Tibial artery (tissue), 4 donors: ENCODE measurements around the gene MT1A.

Experiments used
- DNase-seq, 2 donors: peaks; one replicate each; pipeline ENCODE4 v3.0.0-alpha.2; 2019
- H3K27ac ChIP-seq, 2 donors: fragments of 200-600 bp; sonication (generic) in 1 of 2; 1 replicate in 1 of 2; 2 replicates in 1 of 2; pipeline ENCODE4 v1.5.1; 2018 to 2019; ENCODE audit warnings: mild to moderate bottlenecking in 1 of 2
- H3K27me3 ChIP-seq, 2 donors: fragments of 200-600 bp; sonication (generic) in 1 of 2; one replicate each; pipeline versions ENCODE4 v1.5.1 to v1.6.0; 2016 to 2019
- H3K36me3 ChIP-seq, 3 donors: fragments of 200-600 bp; sonication (generic) in 2 of 3; one replicate each; pipeline ENCODE4 v1.5.1; 2016 to 2019; ENCODE audit warnings: mild to moderate bottlenecking in 2 of 3
- H3K4me1 ChIP-seq, 4 donors: fragments of 200-600 bp; sonication (generic) in 2 of 4; 1 replicate in 3 of 4; 2 replicates in 1 of 4; pipeline ENCODE4 v1.5.1; 2016 to 2019
- H3K4me3 ChIP-seq, 2 donors: fragments of 200-600 bp; sonication (generic) in 1 of 2; 1 replicate in 1 of 2; 2 replicates in 1 of 2; pipeline ENCODE4 v1.5.1; 2018 to 2019; ENCODE audit warnings: mild to moderate bottlenecking in 2 of 2
- H3K9me3 ChIP-seq, 3 donors: fragments of 200-600 bp; sonication (generic) in 1 of 3; one replicate each; pipeline ENCODE4 v1.5.1; 2016 to 2019
- intact Hi-C: fragments of 100-400 bp; cut with DNase I; formaldehyde crosslinking; loops from one replicate; pipeline ENCODE4 v1.15.0; 2023; ENCODE audit warnings: low total_unique reads
- TF ChIP-seq, protein P1 (sequence below), 2 experiments: fragments of 200-600 bp in 1 of 2; fragments of 450-650 bp in 1 of 2; IDR thresholded peaks; one replicate each; pipeline ENCODE4 v1.5.1; 2017 to 2019; ENCODE audit warnings: antibody characterized with exemption in 2 of 2, mild to moderate bottlenecking in 1 of 2, moderate library complexity in 1 of 2

MT1A gene

DNA sequence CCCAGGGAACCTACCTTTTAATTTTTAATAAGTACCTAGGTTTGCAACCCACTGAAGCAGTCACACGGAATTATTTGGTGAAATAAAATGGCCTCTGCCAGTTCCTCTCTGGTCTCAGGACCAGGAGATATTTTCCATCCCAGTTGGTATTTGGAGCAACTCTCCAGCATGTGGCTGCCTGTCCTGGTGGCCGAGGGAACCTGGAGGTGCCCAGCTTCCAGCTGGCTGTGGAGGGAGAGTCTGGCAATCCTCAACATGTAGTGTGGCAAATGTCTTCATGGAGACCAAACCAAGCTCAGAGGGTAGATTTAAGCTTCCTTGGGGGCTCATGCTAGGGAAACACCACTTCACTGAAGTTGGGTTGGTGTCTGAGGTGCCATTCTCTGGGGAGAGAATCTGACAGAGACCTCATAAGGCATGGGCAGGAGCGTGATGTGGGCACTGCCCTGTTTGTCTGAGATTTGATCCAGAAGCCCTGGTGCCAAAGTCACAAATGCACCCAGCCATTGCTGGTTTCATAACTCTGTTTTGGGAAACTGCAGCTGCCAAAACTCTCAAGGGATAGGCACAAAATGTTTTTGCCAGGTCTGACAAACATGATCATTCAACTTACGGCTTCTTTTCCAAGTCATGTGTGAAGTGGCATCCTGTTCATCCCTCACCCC is 46.6 kb downstream of the MT1A start:
- Histone ChIP-seq H3K9me3 (peaks cover 0 to 10% (median 0%) of the 10 kb centered on the region in 3 donors), H3K36me3 (peaks cover 6 to 25% (median 14%) of the 10 kb centered on the region in 3 donors), H3K27me3 (no peaks in the 10 kb centered on the region), H3K27ac (peak overlapping the region; percentile 87 to 88), H3K4me1 (peaks cover 0 to 39% (median 10%) of the 10 kb centered on the region in 4 donors), H3K4me3 (peak overlapping the region; percentile 80 to 82)
- DNase-seq, result peak; percentile 57 to 84
- intact Hi-C loops, result loop anchor here (5.0 kb wide), 1 partner anchor 78 kb away; the partner anchor contains the start of gene MT2A
- TF ChIP-seq, protein P1, sequence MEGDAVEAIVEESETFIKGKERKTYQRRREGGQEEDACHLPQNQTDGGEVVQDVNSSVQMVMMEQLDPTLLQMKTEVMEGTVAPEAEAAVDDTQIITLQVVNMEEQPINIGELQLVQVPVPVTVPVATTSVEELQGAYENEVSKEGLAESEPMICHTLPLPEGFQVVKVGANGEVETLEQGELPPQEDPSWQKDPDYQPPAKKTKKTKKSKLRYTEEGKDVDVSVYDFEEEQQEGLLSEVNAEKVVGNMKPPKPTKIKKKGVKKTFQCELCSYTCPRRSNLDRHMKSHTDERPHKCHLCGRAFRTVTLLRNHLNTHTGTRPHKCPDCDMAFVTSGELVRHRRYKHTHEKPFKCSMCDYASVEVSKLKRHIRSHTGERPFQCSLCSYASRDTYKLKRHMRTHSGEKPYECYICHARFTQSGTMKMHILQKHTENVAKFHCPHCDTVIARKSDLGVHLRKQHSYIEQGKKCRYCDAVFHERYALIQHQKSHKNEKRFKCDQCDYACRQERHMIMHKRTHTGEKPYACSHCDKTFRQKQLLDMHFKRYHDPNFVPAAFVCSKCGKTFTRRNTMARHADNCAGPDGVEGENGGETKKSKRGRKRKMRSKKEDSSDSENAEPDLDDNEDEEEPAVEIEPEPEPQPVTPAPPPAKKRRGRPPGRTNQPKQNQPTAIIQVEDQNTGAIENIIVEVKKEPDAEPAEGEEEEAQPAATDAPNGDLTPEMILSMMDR (IDR thresholded peaks at IDR 0.05), result no peak

DNA sequence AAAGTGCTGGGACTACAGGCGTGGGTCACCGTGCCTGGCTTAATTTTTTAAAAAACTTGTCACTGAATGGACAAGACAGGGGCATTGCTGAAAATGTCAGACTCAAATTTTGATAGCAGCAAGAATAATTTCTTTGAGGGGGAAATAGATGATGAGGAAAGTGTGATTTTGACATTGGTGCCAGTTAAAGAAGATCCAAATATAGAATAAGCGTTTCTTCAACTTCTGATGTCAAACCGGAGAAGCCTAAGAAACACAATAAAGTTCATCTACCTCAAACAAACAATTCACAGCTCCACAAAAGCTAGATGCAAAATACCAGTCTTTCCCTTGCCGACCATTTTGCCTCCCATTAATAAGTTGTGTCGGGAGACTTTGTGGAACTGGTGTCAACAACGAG is 48.3 kb downstream of the MT1A start:
- TF ChIP-seq, protein P1 (IDR thresholded peaks at IDR 0.05), result no peak
- Histone ChIP-seq H3K27ac (no peak overlapping the region), H3K4me1 (peaks cover 0 to 32% (median 10%) of the 10 kb centered on the region in 4 donors), H3K27me3 (no peaks in the 10 kb centered on the region), H3K9me3 (peaks cover 0 to 10% (median 0%) of the 10 kb centered on the region in 3 donors), H3K36me3 (peaks cover 6 to 25% (median 14%) of the 10 kb centered on the region in 3 donors), H3K4me3 (no peak overlapping the region)
- no peak for DNase-seq
- intact Hi-C loops, result no loop called here

DNA sequence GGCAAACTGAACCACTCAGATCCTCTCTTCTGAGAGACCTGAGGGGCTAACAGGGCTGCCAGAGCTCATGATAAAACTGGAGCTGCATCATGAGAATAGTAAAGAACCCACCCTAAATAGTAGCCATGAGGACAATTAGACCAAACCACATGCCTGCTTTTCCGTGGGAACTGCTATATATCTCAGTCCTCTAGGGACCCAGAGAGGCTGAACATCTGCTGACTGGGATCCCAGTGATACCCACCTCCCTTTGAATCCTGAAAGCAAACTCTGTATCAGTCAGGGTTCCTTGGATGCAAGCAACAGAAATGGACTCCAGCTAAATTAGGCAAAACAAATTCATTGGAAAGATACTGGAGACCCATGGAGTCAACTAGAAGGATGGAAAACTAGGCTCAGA is 50.3 kb downstream of the MT1A start:
- DNase-seq, result no peak
- Histone ChIP-seq H3K4me1 (peaks cover 0 to 24% (median 10%) of the 10 kb centered on the region in 4 donors), H3K27me3 (no peaks in the 10 kb centered on the region), H3K9me3 (peaks cover 0 to 10% (median 0%) of the 10 kb centered on the region in 3 donors), H3K27ac (no peak overlapping the region), H3K36me3 (peaks cover 0 to 23% (median 12%) of the 10 kb centered on the region in 3 donors), H3K4me3 (no peak overlapping the region)
- TF ChIP-seq, protein P1 (IDR thresholded peaks at IDR 0.05), result no peak
- intact Hi-C loops, result no loop called here

DNA sequence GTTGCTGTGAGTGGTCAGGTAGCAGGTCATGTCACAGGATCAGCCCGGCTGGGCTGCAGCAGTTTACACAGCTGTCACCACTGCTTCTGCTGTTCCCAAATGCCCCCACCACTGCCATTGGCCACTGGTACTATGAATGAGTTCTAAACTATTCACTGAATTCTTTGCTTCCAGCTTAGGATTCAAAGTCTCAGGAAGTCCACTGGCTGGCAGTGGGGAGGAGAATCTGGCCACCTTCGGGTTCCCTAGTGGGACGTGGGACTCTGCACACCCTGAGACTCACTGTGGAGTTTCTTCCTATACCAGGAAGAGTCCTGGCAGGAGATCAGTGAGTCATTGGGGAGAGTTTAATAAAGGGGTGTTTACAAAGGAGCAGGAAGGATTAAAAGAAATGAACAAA is 50.7 kb downstream of the MT1A start:
- peaks cover 0 to 20% (median 9%) of the 10 kb centered on the region in 4 donors for H3K4me1 ChIP-seq
- TF ChIP-seq, protein P1 (IDR thresholded peaks at IDR 0.05), result no peak
- intact Hi-C loops, result no loop called here

More for the DNA sequence above, 50.7 kb downstream of the MT1A start:
- Histone ChIP-seq H3K27ac (no peak overlapping the region), H3K9me3 (peaks cover 0 to 10% (median 0%) of the 10 kb centered on the region in 3 donors), H3K27me3 (no peaks in the 10 kb centered on the region), H3K4me3 (no peak overlapping the region), H3K36me3 (peaks cover 0 to 19% (median 8%) of the 10 kb centered on the region in 3 donors)
- no peak for DNase-seq
